ENCODE measurements around the gene LINC00632. TPM values are rescaled to one million over a fixed set of nuclear protein-coding genes. Genes with fewer than 3 reads are reported as not detected.

LINC00632 gene
- 1.3 and 2.8 TPM in 2 replicates for total RNA-seq

GRCh38 chrX:140709421-140709846, at the start of gene LINC00632:
Gene LINC00632, plus strand, starts transcription at chrX:140709759.

Other genes starting within 250 kb of the LINC00632 start
- not detected in 2 replicates for gene SOX3, start 204.7 kb upstream of the LINC00632 start, total RNA-seq